ENCODE measurements around the gene DCBLD1.

DNA sequence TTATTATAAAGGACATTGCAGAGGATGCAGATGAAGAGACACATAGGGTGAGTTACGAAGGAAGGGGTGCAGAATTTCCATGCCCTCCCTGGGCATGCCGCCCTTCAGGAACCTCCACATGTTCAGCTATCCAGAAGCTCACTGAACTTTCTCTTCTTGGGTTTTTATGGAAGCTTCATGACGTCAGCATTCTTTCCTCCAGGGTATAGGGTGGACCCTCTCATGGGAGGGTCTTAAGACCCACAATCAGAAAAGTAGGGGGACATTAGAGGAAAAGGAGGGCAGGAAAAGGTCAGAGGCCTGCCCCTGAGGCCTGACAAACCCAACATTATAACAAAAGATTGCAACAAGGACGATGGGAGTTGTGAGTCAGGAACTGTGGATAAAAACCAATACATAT lies 14.6 kb upstream of the DCBLD1 start:
- TF ChIP-seq MAFK (IDR thresholded peaks at IDR 0.05; ENCODE audit: low read depth, low read length) (no peak), CTCF (conservative IDR thresholded peaks at IDR 0.05; ENCODE audit: low read depth, low read length) (no peak), POLR2A (IDR thresholded peaks at IDR 0.05; ENCODE audit: low read depth, low read length) (no peak), RFX5 (IDR thresholded peaks at IDR 0.05; ENCODE audit: low read depth, low read length) (no peak), CEBPB (IDR thresholded peaks at IDR 0.05; ENCODE audit: low read depth, low read length) (no peak), CHD1 (IDR thresholded peaks at IDR 0.05; ENCODE audit: low read depth, low read length) (no peak), MAZ (IDR thresholded peaks at IDR 0.05; ENCODE audit: borderline replicate concordance, low read depth, low read length) (no peak), NFE2L2 (IDR thresholded peaks at IDR 0.05; ENCODE audit: low read depth, low read length) (no peak)
